ENCODE data around the gene NDST1.

GRCh38 chr5:150539206-150539605 is 31.3 kb downstream of the NDST1 start:
- TF ChIP-seq GABPA (IDR thresholded peaks at IDR 0.05; ENCODE audit: borderline replicate concordance, insufficient read depth, low read length) (no peak), POLR2AphosphoS5 (IDR thresholded peaks at IDR 0.05; ENCODE audit: low read depth, low read length) (no peak), EP300 (IDR thresholded peaks at IDR 0.05; ENCODE audit: borderline replicate concordance in 1 of 2, low read depth in 2 of 2, low read length in 2 of 2) (no peak), CTCF (IDR thresholded peaks at IDR 0.05; ENCODE audit: control extremely low read depth in 1 of 3, insufficient read depth in 1 of 3, low read depth in 1 of 3, low read length in 3 of 3) (no peak), SAP30 (IDR thresholded peaks at IDR 0.05; ENCODE audit: insufficient read depth, insufficient replicate concordance, low read length) (no peak), POU5F1 (IDR thresholded peaks at IDR 0.05; ENCODE audit: low read depth, low read length) (no peak), ATF3 (IDR thresholded peaks at IDR 0.05; ENCODE audit: insufficient read depth, low read depth, low read length) (no peak), EZH2 (IDR thresholded peaks at IDR 0.05; ENCODE audit: low read depth, low read length, severe bottlenecking) (no peak), POLR2A (IDR thresholded peaks at IDR 0.05; ENCODE audit: control extremely low read depth in 1 of 2, low read depth in 2 of 2, low read length in 2 of 2) (no peak), E2F6 (IDR thresholded peaks at IDR 0.05) (no peak), YY1 (IDR thresholded peaks at IDR 0.05; ENCODE audit: low read depth, low read length) (no peak), TAF1 (IDR thresholded peaks at IDR 0.05; ENCODE audit: low read depth, low read length) (no peak)
